Loucy (cell line): ENCODE data around the gene RNF157.

Experiments used
- H2AFZ ChIP-seq: fragments of 200-600 bp; sonication (generic); 2 replicates; pipeline ENCODE4 v1.6.0; 2016; ENCODE audit warnings: antibody characterized with exemption, mild to moderate bottlenecking, low read length, moderate library complexity
- H3F3A ChIP-seq: fragments of 200-600 bp; 2 replicates; pipeline ENCODE4 v1.6.0; 2016; ENCODE audit warnings: antibody characterized with exemption, low read depth, mild to moderate bottlenecking
- H3K27me3 ChIP-seq: fragments of 200-600 bp; sonication (generic); 2 replicates; pipeline ENCODE4 v1.6.1; 2014; ENCODE audit warnings: low read length, mild to moderate bottlenecking; ENCODE audit not compliant: insufficient read depth, poor library complexity, severe bottlenecking
- H3K36me3 ChIP-seq: fragments of 200-600 bp; sonication (generic); 2 replicates; pipeline ENCODE4 v1.6.1; 2016; ENCODE audit warnings: low read length; ENCODE audit not compliant: insufficient read depth
- H3K4me1 ChIP-seq: fragments of 200-600 bp; sonication (generic); 2 replicates; pipeline ENCODE4 v1.5.1; 2014; ENCODE audit warnings: low read length, mild to moderate bottlenecking; ENCODE audit not compliant: insufficient read depth, poor library complexity, severe bottlenecking
- H3K4me2 ChIP-seq: fragments of 200-600 bp; sonication (generic); 2 replicates; pipeline ENCODE4 v1.6.0; 2014; ENCODE audit warnings: antibody characterized with exemption, low read length, low read depth, mild to moderate bottlenecking; ENCODE audit not compliant: poor library complexity, severe bottlenecking
- H3K4me3 ChIP-seq: fragments of 200-600 bp; sonication (generic); 2 replicates; pipeline ENCODE4 v1.5.1; 2014; ENCODE audit warnings: low read length, mild to moderate bottlenecking, mixed read lengths; ENCODE audit not compliant: poor library complexity, severe bottlenecking
- H3K79me2 ChIP-seq: fragments of 200-600 bp; sonication (generic); 2 replicates; pipeline ENCODE4 v1.6.1; 2014; ENCODE audit warnings: low read length; ENCODE audit not compliant: insufficient read depth
- H3K9ac ChIP-seq: fragments of 200-600 bp; sonication (generic); 2 replicates; pipeline ENCODE4 v1.6.0; 2014; ENCODE audit warnings: mild to moderate bottlenecking, low read depth, low read length, moderate library complexity; ENCODE audit not compliant: poor library complexity, severe bottlenecking
- H3K9me2 ChIP-seq: fragments of 200-600 bp; sonication (generic); replicated peaks from 2 replicates; pipeline ENCODE4 v1.6.1; 2016; ENCODE audit warnings: low read depth, low read length, mixed read lengths
- H3K9me3 ChIP-seq: fragments of 200-600 bp; sonication (generic); 2 replicates; pipeline ENCODE4 v1.6.1; 2014; ENCODE audit warnings: mild to moderate bottlenecking, antibody characterized with exemption, low read length, low read depth; ENCODE audit not compliant: insufficient read depth
- H4K20me1 ChIP-seq: fragments of 200-600 bp; sonication (generic); 2 replicates; pipeline ENCODE4 v1.6.0; 2014; ENCODE audit warnings: antibody characterized with exemption, low read length, mild to moderate bottlenecking; ENCODE audit not compliant: insufficient read depth, poor library complexity, severe bottlenecking
- EZH2phosphoT487 ChIP-seq: fragments of 200-600 bp; IDR thresholded peaks from 2 replicates; pipeline ENCODE4 v1.6.1; 2018; ENCODE audit warnings: antibody characterized with exemption, mild to moderate bottlenecking, moderate library complexity, borderline replicate concordance
- TF ChIP-seq, protein P1 (sequence below): fragments of 200-600 bp; sonication (generic); conservative IDR thresholded peaks from 2 replicates; pipeline ENCODE4 v1.5.1; 2014; ENCODE audit warnings: mild to moderate bottlenecking, antibody characterized with exemption, low read length

RNF157 gene

DNA sequence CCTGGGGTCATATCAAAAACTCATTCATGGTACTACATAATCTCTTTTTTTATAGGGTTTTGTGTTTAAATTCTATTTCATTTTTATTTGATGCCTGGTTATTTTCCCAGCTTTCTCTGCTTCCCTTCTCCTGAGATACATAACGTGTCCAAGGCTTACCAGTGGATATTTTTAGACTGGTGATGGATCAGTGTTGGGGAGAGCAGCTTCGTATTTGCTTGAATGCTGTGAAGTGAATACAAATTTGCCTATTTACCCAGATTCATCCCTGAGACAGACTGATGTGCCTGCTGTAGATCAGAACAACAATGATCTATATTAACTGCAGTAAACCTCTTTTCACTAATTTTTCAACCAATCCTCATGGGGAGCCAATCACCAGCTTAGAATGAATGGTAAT, 56.0 kb downstream of the RNF157 start:
- Histone ChIP-seq H3K4me2 (no peak overlapping the region), H3K9me3 (no peaks in the 10 kb centered on the region), H3F3A (no peaks in the 10 kb centered on the region), H3K4me1 (peaks cover 12% of the 10 kb centered on the region), H2AFZ (no peak overlapping the region), H3K36me3 (no peaks in the 10 kb centered on the region), H3K4me3 (no peak overlapping the region), H3K79me2 (no peaks in the 10 kb centered on the region), H3K27me3 (no peaks in the 10 kb centered on the region), H3K9me2 (no peaks in the 10 kb centered on the region), H4K20me1 (no peaks in the 10 kb centered on the region), H3K9ac (no peak overlapping the region)
- TF ChIP-seq EZH2phosphoT487: no peak
- TF ChIP-seq, protein P1, sequence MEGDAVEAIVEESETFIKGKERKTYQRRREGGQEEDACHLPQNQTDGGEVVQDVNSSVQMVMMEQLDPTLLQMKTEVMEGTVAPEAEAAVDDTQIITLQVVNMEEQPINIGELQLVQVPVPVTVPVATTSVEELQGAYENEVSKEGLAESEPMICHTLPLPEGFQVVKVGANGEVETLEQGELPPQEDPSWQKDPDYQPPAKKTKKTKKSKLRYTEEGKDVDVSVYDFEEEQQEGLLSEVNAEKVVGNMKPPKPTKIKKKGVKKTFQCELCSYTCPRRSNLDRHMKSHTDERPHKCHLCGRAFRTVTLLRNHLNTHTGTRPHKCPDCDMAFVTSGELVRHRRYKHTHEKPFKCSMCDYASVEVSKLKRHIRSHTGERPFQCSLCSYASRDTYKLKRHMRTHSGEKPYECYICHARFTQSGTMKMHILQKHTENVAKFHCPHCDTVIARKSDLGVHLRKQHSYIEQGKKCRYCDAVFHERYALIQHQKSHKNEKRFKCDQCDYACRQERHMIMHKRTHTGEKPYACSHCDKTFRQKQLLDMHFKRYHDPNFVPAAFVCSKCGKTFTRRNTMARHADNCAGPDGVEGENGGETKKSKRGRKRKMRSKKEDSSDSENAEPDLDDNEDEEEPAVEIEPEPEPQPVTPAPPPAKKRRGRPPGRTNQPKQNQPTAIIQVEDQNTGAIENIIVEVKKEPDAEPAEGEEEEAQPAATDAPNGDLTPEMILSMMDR: no peak

DNA sequence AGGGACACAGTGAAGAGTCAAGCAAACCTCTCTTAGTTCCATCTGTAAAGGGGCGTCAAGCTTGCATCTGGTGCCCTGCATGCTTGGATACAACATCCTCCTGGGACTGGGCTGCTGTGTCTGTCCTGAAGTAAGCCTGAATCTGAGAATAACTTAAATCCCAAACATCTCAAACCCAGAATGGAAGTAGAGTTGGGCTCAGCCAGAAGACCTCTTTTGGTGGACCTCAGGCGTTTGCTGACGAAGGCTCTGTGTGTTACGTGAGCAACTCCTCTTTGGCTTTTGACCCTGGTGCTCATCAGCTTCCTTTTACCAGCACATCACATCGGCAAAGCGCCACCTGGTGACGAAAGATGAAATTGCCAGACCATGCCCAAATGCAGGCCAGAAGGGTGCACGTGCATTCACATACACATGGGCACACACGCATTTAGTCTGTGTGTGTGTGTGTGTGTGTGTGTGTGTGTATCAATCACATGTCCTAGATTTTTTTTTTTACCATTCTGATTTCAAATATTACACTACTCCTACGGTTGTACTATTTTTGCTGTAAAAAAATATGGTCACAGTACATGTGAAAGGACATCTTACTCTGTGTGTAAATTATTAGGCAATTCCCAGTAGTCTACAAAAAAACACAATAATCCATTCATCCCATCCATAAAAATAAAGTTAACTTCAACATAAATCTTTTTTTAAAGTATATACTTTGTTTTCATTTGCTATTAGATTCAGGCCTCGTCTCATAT, 58.1 kb downstream of the RNF157 start:
- H3K9ac ChIP-seq: no peak overlapping the region
- no peaks in the 10 kb centered on the region for H3K79me2 ChIP-seq
- no peaks in the 10 kb centered on the region for H4K20me1 ChIP-seq
- peak overlapping the region; percentile 81 for H2AFZ ChIP-seq
- H3K4me2 ChIP-seq: no peak overlapping the region
- H3K4me1 ChIP-seq: peaks cover 12% of the 10 kb centered on the region
- H3K27me3 ChIP-seq: no peaks in the 10 kb centered on the region
- H3K9me3 ChIP-seq: no peaks in the 10 kb centered on the region
- no peaks in the 10 kb centered on the region for H3K36me3 ChIP-seq
- no peaks in the 10 kb centered on the region for H3K9me2 ChIP-seq
- TF ChIP-seq, protein P1: peak; percentile 92
- no peak for TF ChIP-seq EZH2phosphoT487
- no peaks in the 10 kb centered on the region for H3F3A ChIP-seq
- no peak overlapping the region for H3K4me3 ChIP-seq

DNA sequence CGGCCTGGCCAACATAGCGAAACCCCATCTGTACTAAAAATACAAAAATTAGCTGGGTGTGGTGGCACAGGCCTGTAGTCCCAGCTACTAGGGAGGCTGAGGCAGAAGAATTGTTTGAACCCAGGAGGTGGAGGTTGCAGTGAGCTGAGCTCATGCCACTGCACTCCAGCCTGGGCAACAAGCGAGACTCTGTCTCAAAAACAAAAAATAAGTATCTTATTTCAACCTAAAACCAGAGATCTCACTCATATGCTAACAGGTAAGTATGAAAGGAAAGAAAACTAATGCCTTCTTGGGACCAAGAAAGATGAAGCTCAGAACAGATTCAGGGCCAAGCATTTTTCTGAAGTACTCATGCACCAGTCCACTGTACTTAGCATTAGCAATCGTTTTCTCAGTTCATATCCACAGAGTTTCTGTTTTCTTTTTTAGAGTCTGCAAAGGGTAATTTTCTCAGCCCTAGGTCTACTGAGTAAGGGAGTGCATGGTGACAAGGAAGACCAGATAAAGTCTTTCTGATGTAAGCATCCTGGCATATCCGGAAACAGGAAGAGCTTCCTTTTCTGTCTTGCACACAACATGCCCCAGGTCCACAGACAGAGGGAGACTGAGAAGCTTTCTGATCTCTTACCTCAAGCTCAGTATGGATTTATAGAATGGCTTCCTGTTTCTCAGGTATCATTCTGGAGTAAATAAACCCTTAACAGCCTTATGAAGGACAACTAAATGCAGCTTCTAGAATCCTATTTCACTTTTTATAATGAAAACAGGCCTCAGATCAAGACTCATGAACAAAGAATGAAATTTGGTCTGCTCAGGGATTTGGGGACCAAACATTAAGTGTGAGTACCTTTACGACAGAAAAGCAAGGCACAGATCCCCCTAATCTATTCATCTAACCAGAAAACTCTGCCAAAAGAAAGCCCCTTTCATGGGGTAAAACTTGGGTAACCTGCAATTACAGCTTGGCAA, 60.5 kb downstream of the RNF157 start:
- Histone ChIP-seq H3K27me3 (no peaks in the 10 kb centered on the region), H3K9me2 (no peaks in the 10 kb centered on the region), H4K20me1 (no peaks in the 10 kb centered on the region), H3K9me3 (no peaks in the 10 kb centered on the region), H3K4me1 (peaks cover 12% of the 10 kb centered on the region), H3K4me3 (peak overlapping the region; percentile 1), H3K36me3 (no peaks in the 10 kb centered on the region), H3F3A (no peaks in the 10 kb centered on the region), H3K79me2 (no peaks in the 10 kb centered on the region), H3K4me2 (peak overlapping the region; percentile 58), H3K9ac (peak overlapping the region; percentile 56), H2AFZ (peak overlapping the region; percentile 75)
- no peak for TF ChIP-seq EZH2phosphoT487
- TF ChIP-seq, protein P1: peak; percentile 31
